Calu3 (cell line): ENCODE results near the gene LRRC46. TPM values are rescaled to one million over a fixed set of nuclear protein-coding genes. Genes with fewer than 3 reads are reported as not detected.

Experiments
- BruUV-seq: library from RNA; stranded (reverse); fragments of 400-500 nt; replicated peaks from 2 replicates; lab custom pipeline; 2021; lab: Mats Ljungman, UMichigan
- CTCF ChIA-PET: fragments of 300-600 bp; sonication (Branson Sonifier 250); formaldehyde crosslinking; loops from one replicate; lab custom pipeline; 2022; ENCODE audit warnings: antibody characterized with exemption; lab: Charles Lee
- DNase-seq: peaks from one replicate; pipeline ENCODE4 v3.0.0; 2022
- H3K27ac Mint-ChIP-seq: one replicate; pipeline ENCODE4 v1.8.0; 2022; ENCODE audit warnings: mixed read lengths; ENCODE audit not compliant: unreplicated experiment
- H3K27me3 Mint-ChIP-seq: one replicate; pipeline ENCODE4 v1.8.0; 2022; ENCODE audit warnings: mixed read lengths; ENCODE audit not compliant: unreplicated experiment
- H3K36me3 Mint-ChIP-seq: one replicate; pipeline ENCODE4 v1.8.0; 2022; ENCODE audit warnings: mild to moderate bottlenecking, moderate library complexity, mixed read lengths; ENCODE audit not compliant: insufficient read depth, unreplicated experiment
- H3K4me1 Mint-ChIP-seq: one replicate; pipeline ENCODE4 v1.8.0; 2022; ENCODE audit warnings: mild to moderate bottlenecking, low read depth, mixed read lengths; ENCODE audit not compliant: unreplicated experiment
- H3K4me3 Mint-ChIP-seq: one replicate; pipeline ENCODE4 v1.8.0; 2022; ENCODE audit warnings: mild to moderate bottlenecking, low read depth, moderate library complexity, mixed read lengths; ENCODE audit not compliant: unreplicated experiment
- H3K9me3 Mint-ChIP-seq: one replicate; pipeline ENCODE4 v1.8.0; 2022; ENCODE audit warnings: low read depth, mixed read lengths; ENCODE audit not compliant: unreplicated experiment
- CTCF ChIP-seq: fragments of 200-600 bp; IDR thresholded peaks from one replicate; pipeline ENCODE4 v1.8.0; 2022; ENCODE audit warnings: antibody characterized with exemption; ENCODE audit not compliant: unreplicated experiment
- intact Hi-C: fragments of 100-400 bp; cut with micrococcal nuclease; formaldehyde crosslinking; loops from one replicate; pipeline ENCODE4 v1.10.0; 2022; ENCODE audit not compliant: unreplicated experiment
- total RNA-seq: library from RNA; stranded (reverse); gene quantifications from 2 replicates; pipeline ENCODE4 v1.2.3, GENCODE V29; 2022

Gene LRRC46
- total RNA-seq, 1 experiment from 2014 or later = 2.9 TPM

DNA sequence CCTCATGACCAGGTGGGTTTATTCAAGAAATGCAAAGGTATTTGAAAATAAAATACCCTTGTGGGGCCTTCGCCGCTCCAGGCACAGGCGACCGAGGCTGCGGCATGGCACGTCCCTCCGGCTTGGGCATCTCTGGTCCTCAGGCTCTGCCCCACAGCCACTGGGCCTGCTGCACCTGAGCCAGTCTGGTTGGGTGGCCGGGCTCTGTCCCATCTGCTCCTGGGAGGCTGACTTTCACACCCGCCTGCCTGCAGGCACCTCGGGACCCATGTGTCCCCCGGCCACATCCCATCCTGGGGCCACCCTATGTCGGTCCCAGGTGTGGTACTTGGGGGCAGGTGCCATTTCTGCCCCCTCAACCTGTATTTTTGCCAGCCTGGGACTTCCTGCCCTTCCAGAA lies 30.8 kb upstream of the LRRC46 start:
- intact Hi-C loops = no loop called here

DNA sequence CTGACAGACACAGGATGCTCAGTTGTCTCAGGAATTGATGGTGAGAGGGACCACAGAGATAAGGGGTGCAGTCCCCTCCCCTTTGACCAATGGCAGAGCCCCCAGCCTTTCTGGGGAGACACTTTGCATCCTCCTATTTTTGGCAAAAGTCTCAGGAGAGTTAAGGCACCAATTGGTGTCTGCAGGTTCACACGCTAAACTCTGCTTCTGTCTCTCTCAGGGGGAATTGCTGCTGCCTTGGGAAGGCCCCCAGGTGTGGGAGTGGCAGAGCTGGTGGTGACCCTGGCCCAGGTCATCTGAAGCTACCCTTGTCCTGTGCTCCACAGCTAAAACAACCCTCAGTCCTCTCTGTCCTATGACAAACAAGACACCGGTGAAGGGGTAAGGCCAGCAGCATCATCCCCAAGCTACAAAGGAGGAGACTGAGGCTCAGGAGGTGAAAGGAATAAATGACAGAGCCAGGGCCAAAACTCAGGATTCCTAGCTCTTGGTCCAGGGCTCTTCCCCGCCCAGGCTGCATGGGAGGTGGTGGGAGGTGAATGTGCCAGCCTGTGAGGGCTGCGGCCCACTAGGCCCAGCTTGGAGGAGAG lies 30.2 kb upstream of the LRRC46 start:
- H3K27ac Mint-ChIP-seq = no peak overlapping the region
- H3K4me1 Mint-ChIP-seq = no peaks in the 10 kb centered on the region
- H3K9me3 Mint-ChIP-seq = no peaks in the 10 kb centered on the region
- intact Hi-C loops = no loop called here
- CTCF ChIA-PET = interaction anchor here (0.6 to 2.1 kb wide), 4 partner anchors 30 to 146 kb away, joined by 3 to 6 read pairs (median 4); partner anchors contain the start of genes LRRC46, MRPL10 and TBX21
- no TSS peak for BruUV-seq
- no peak overlapping the region for H3K4me3 Mint-ChIP-seq
- H3K27me3 Mint-ChIP-seq = peaks cover 63% of the 10 kb centered on the region
- TF ChIP-seq CTCF = no peak
- DNase-seq = no peak
- no peaks in the 10 kb centered on the region for H3K36me3 Mint-ChIP-seq

More for the DNA sequence above, 30.8 kb upstream of the LRRC46 start:
- no peak overlapping the region for H3K27ac Mint-ChIP-seq
- no peak for DNase-seq
- H3K4me3 Mint-ChIP-seq = no peak overlapping the region
- H3K27me3 Mint-ChIP-seq = peaks cover 68% of the 10 kb centered on the region
- CTCF ChIA-PET = interaction anchor here (1.2 kb wide), 1 partner anchor 95 kb away, joined by 3 read pairs; no protein-coding TSS in a partner anchor
- no peak for TF ChIP-seq CTCF
- H3K36me3 Mint-ChIP-seq = no peaks in the 10 kb centered on the region
- no TSS peak for BruUV-seq
- H3K4me1 Mint-ChIP-seq = no peaks in the 10 kb centered on the region
- H3K9me3 Mint-ChIP-seq = no peaks in the 10 kb centered on the region

- peaks cover 58% of the 10 kb centered on the region for H3K27me3 Mint-ChIP-seq
- no peak for DNase-seq
- H3K27ac Mint-ChIP-seq = no peak overlapping the region
- no peak for TF ChIP-seq CTCF
- H3K4me3 Mint-ChIP-seq = no peak overlapping the region
- H3K9me3 Mint-ChIP-seq = no peaks in the 10 kb centered on the region
- no TSS peak for BruUV-seq
- intact Hi-C loops = loop anchor here (1.0 to 2.0 kb wide), 2 partner anchors 26 to 103 kb away; no protein-coding TSS in a partner anchor
- CTCF ChIA-PET = interaction anchor here (0.6 to 2.1 kb wide), 3 partner anchors 29 to 147 kb away, joined by 3 to 6 read pairs (median 4); partner anchors contain the start of genes LRRC46, MRPL10 and TBX21
- no peaks in the 10 kb centered on the region for H3K4me1 Mint-ChIP-seq
- H3K36me3 Mint-ChIP-seq = no peaks in the 10 kb centered on the region
Observed at GRCh38 chr17:47801906-47802305, 29.6 kb upstream of the LRRC46 start.

GRCh38 chr17:47802341-47803022 lies 29.0 kb upstream of the LRRC46 start:
- Mint-ChIP-seq H3K36me3 (peaks cover 6% of the 10 kb centered on the region), H3K9me3 (no peaks in the 10 kb centered on the region), H3K27ac (no peak overlapping the region), H3K4me1 (no peaks in the 10 kb centered on the region), H3K4me3 (no peak overlapping the region), H3K27me3 (peaks cover 53% of the 10 kb centered on the region)
- TF ChIP-seq CTCF = peak; percentile 75
- intact Hi-C loops = loop anchor here (1.0 to 2.0 kb wide), 2 partner anchors 26 to 104 kb away; no protein-coding TSS in a partner anchor
- CTCF ChIA-PET = interaction anchor here (0.5 to 2.1 kb wide), 4 partner anchors 29 to 216 kb away, joined by 3 to 6 read pairs (median 4); partner anchors contain the start of genes LRRC46, MRPL10 and TBX21
- DNase-seq = peak; percentile 83
- BruUV-seq = no TSS peak
